HepG2 (cell line): ENCODE measurements around the gene B4GALT5. TPM values are rescaled to one million over a fixed set of nuclear protein-coding genes. Genes with fewer than 3 reads are reported as not detected.

ENCODE experiments used
- FOXO1 ChIP-seq: sonication (generic); formaldehyde crosslinking; IDR thresholded peaks from 2 replicates; pipeline ENCODE4 v1.4.0; 2020; ENCODE audit warnings: missing genetic modification reagents
- MBNL3 ChIP-seq: fragments of 250-450 bp; sonication (Bioruptor Pico); conservative IDR thresholded peaks from 2 replicates; pipeline ENCODE4 v1.8.0; 2022; ENCODE audit warnings: mild to moderate bottlenecking, inconsistent platforms
- MIER3 ChIP-seq: IDR thresholded peaks from 2 replicates; pipeline ENCODE4 v1.6.1; 2016; ENCODE audit warnings: missing compliant biosample characterization, borderline replicate concordance
- SIN3B ChIP-seq: fragments of 150-350 bp; IDR thresholded peaks from 2 replicates; pipeline ENCODE4 v1.6.1; 2014; ENCODE audit warnings: low read length
- SRSF4 ChIP-seq: fragments of 200-400 bp; formaldehyde crosslinking; IDR thresholded peaks from one replicate; pipeline ENCODE4 v1.6.1; 2018; ENCODE audit warnings: mild to moderate bottlenecking, low read depth, low read length, moderate library complexity; ENCODE audit not compliant: poor library complexity, severe bottlenecking
- TOE1 ChIP-seq: sonication (generic); formaldehyde crosslinking; IDR thresholded peaks from 2 replicates; pipeline ENCODE4 v1.4.0; 2020; ENCODE audit warnings: mild to moderate bottlenecking, missing genetic modification reagents
- U2AF2 ChIP-seq: fragments of 200-400 bp; formaldehyde crosslinking; IDR thresholded peaks from 2 replicates; pipeline ENCODE4 v1.6.1; 2017; ENCODE audit warnings: low read depth, mild to moderate bottlenecking, low read length
- polyA plus RNA-seq, 8 experiments: library from polyadenylated mRNA; depleted of rRNA in 3 of 8; stranded (reverse) in 7 of 8; unstranded in 1 of 8; fragments of >200 nt; fragmentation: Illumina TruSeq in 4 of 8; extraction: Trizol in 4 of 8; gene quantifications; 2 replicates each; pipeline versions ENCODE4 v1.2.1 to v1.2.3, GENCODE V29; 2011 to 2016; ENCODE audit warnings: low read depth in 4 of 8, missing spikeins in 1 of 8, mixed read lengths in 1 of 8; ENCODE audit not compliant: insufficient read depth in 1 of 8
- total RNA-seq, 5 experiments: library from RNA; depleted of rRNA; stranded (reverse); fragments of >200 nt; fragmentation: Illumina TruSeq; extraction: Trizol; gene quantifications; 2 replicates each; pipeline ENCODE4 v1.2.3, GENCODE V29; 2016; ENCODE audit warnings: low read depth in 1 of 5
- TF ChIP-seq, protein P1 (sequence below): sonication (generic); formaldehyde crosslinking; IDR thresholded peaks from 2 replicates; pipeline ENCODE4 v1.5.1; 2020; ENCODE audit warnings: missing genetic modification reagents, mild to moderate bottlenecking, borderline replicate concordance
- TF ChIP-seq, protein P2 (sequence below): sonication (generic); formaldehyde crosslinking; IDR thresholded peaks from 2 replicates; pipeline ENCODE4 v1.4.0; 2020; ENCODE audit warnings: missing genetic modification reagents
- TF ChIP-seq, protein P3 (sequence below): sonication (generic); formaldehyde crosslinking; IDR thresholded peaks from 2 replicates; pipeline ENCODE4 v1.5.1; 2020; ENCODE audit warnings: missing genetic modification reagents, mild to moderate bottlenecking, borderline replicate concordance
- TF ChIP-seq, protein P4 (sequence below), 2 experiments: IDR thresholded peaks; 2 replicates each; pipeline ENCODE4 v1.6.1; 2011 to 2012; ENCODE audit warnings: low read length in 2 of 2, borderline replicate concordance in 1 of 2, low read depth in 1 of 2, mild to moderate bottlenecking in 1 of 2, moderate library complexity in 1 of 2
- TF ChIP-seq, protein P5 (sequence below): sonication (generic); formaldehyde crosslinking; IDR thresholded peaks from 2 replicates; pipeline ENCODE4 v1.4.0; 2020; ENCODE audit warnings: mild to moderate bottlenecking, missing genetic modification reagents
- TF ChIP-seq, protein P6 (sequence below): IDR thresholded peaks from 2 replicates; pipeline ENCODE4 v1.6.1; 2016; ENCODE audit warnings: low read depth, control low read depth
- TF ChIP-seq, protein P7 (sequence below): sonication (generic); formaldehyde crosslinking; IDR thresholded peaks from 2 replicates; pipeline ENCODE4 v1.8.1; 2023; ENCODE audit warnings: missing genetic modification reagents, mild to moderate bottlenecking, borderline replicate concordance

The B4GALT5 gene
- total and polyA plus RNA-seq, 2 of the 13 experiments (the other 11 are each of a cell fraction or from before 2014, with no cell fraction given) = 27.3 to 30.9 TPM

DNA sequence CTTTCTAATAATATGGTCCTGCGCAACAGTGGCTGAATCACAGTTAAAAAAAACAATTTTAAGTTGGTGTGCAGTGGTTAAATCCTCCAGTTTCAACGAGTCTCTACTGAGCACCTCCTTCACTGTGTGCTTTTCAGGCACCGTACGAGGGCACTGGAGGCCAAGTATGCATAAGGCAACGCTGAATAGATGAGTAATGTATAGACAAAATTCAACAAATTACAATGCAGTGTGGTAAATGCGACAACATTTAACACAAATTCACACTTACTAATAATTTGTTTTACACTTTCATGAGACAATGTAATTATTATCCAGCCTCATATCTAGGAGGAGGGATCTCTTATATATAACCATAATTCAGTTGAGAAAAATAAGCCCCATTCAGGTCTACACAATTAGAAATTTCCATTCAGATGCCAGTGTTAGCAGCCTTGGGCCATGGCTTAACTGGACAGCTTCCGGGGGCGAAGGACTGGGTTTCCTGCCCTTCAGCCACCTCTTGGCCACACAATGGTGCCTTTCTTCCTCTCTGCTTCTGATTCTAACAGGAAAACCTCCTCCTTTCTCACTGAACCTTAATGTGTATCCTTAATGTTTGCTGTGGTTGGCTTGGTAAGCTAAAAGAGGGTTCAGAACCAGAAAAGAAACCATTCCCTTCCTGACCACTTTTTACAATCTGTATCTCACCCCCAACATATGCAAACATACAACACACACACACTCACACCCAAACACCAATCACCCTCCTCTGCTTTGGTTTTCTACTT, 51.9 kb downstream of the B4GALT5 start (continued):
- TF ChIP-seq, protein P1, sequence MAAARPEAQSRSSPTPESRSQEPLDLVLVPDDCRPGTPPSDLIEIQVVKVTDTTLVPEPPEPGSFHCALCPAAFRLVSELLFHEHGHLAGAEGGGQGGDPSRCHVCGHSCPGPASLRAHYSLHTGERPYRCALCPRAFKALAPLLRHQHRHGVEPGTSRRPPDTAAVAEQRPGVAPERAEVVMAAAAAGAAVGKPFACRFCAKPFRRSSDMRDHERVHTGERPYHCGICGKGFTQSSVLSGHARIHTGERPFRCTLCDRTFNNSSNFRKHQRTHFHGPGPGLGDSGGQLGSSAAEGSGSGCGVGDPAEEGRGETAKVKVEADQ (CRISPR knock-in tag) = no peak
- no peak for TF ChIP-seq TOE1 (CRISPR knock-in tag)
- TF ChIP-seq SRSF4 = no peak
- TF ChIP-seq, protein P2, sequence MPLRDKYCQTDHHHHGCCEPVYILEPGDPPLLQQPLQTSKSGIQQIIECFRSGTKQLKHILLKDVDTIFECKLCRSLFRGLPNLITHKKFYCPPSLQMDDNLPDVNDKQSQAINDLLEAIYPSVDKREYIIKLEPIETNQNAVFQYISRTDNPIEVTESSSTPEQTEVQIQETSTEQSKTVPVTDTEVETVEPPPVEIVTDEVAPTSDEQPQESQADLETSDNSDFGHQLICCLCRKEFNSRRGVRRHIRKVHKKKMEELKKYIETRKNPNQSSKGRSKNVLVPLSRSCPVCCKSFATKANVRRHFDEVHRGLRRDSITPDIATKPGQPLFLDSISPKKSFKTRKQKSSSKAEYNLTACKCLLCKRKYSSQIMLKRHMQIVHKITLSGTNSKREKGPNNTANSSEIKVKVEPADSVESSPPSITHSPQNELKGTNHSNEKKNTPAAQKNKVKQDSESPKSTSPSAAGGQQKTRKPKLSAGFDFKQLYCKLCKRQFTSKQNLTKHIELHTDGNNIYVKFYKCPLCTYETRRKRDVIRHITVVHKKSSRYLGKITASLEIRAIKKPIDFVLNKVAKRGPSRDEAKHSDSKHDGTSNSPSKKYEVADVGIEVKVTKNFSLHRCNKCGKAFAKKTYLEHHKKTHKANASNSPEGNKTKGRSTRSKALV (CRISPR knock-in tag) = no peak
- no peak for TF ChIP-seq FOXO1 (CRISPR knock-in tag)
- TF ChIP-seq, protein P3, sequence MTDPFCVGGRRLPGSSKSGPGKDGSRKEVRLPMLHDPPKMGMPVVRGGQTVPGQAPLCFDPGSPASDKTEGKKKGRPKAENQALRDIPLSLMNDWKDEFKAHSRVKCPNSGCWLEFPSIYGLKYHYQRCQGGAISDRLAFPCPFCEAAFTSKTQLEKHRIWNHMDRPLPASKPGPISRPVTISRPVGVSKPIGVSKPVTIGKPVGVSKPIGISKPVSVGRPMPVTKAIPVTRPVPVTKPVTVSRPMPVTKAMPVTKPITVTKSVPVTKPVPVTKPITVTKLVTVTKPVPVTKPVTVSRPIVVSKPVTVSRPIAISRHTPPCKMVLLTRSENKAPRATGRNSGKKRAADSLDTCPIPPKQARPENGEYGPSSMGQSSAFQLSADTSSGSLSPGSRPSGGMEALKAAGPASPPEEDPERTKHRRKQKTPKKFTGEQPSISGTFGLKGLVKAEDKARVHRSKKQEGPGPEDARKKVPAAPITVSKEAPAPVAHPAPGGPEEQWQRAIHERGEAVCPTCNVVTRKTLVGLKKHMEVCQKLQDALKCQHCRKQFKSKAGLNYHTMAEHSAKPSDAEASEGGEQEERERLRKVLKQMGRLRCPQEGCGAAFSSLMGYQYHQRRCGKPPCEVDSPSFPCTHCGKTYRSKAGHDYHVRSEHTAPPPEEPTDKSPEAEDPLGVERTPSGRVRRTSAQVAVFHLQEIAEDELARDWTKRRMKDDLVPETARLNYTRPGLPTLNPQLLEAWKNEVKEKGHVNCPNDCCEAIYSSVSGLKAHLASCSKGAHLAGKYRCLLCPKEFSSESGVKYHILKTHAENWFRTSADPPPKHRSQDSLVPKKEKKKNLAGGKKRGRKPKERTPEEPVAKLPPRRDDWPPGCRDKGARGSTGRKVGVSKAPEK (CRISPR knock-in tag) = no peak
- no peak for TF ChIP-seq SIN3B
- TF ChIP-seq, protein P4, sequence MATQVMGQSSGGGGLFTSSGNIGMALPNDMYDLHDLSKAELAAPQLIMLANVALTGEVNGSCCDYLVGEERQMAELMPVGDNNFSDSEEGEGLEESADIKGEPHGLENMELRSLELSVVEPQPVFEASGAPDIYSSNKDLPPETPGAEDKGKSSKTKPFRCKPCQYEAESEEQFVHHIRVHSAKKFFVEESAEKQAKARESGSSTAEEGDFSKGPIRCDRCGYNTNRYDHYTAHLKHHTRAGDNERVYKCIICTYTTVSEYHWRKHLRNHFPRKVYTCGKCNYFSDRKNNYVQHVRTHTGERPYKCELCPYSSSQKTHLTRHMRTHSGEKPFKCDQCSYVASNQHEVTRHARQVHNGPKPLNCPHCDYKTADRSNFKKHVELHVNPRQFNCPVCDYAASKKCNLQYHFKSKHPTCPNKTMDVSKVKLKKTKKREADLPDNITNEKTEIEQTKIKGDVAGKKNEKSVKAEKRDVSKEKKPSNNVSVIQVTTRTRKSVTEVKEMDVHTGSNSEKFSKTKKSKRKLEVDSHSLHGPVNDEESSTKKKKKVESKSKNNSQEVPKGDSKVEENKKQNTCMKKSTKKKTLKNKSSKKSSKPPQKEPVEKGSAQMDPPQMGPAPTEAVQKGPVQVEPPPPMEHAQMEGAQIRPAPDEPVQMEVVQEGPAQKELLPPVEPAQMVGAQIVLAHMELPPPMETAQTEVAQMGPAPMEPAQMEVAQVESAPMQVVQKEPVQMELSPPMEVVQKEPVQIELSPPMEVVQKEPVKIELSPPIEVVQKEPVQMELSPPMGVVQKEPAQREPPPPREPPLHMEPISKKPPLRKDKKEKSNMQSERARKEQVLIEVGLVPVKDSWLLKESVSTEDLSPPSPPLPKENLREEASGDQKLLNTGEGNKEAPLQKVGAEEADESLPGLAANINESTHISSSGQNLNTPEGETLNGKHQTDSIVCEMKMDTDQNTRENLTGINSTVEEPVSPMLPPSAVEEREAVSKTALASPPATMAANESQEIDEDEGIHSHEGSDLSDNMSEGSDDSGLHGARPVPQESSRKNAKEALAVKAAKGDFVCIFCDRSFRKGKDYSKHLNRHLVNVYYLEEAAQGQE (IDR thresholded peaks at IDR 0.05; ENCODE audit: borderline replicate concordance in 1 of 2, low read depth in 1 of 2, low read length in 2 of 2) = no peak
- TF ChIP-seq, protein P5, sequence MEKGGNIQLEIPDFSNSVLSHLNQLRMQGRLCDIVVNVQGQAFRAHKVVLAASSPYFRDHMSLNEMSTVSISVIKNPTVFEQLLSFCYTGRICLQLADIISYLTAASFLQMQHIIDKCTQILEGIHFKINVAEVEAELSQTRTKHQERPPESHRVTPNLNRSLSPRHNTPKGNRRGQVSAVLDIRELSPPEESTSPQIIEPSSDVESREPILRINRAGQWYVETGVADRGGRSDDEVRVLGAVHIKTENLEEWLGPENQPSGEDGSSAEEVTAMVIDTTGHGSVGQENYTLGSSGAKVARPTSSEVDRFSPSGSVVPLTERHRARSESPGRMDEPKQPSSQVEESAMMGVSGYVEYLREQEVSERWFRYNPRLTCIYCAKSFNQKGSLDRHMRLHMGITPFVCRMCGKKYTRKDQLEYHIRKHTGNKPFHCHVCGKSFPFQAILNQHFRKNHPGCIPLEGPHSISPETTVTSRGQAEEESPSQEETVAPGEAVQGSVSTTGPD (CRISPR knock-in tag) = 0 out of 2 replicates have a peak, but pooled peaks have one; percentile 21
- TF ChIP-seq, protein P6, sequence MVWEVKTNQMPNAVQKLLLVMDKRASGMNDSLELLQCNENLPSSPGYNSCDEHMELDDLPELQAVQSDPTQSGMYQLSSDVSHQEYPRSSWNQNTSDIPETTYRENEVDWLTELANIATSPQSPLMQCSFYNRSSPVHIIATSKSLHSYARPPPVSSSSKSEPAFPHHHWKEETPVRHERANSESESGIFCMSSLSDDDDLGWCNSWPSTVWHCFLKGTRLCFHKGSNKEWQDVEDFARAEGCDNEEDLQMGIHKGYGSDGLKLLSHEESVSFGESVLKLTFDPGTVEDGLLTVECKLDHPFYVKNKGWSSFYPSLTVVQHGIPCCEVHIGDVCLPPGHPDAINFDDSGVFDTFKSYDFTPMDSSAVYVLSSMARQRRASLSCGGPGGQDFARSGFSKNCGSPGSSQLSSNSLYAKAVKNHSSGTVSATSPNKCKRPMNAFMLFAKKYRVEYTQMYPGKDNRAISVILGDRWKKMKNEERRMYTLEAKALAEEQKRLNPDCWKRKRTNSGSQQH (CRISPR knock-in tag) = no peak
- TF ChIP-seq MBNL3 (CRISPR knock-in tag) = no peak
- TF ChIP-seq, protein P7, sequence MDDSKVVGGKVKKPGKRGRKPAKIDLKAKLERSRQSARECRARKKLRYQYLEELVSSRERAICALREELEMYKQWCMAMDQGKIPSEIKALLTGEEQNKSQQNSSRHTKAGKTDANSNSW (CRISPR knock-in tag) = no peak
- TF ChIP-seq U2AF2 = no peak
- no peak for TF ChIP-seq MIER3
